OCI-LY1 (cell line): ENCODE measurements around the gene RCAN3.

ENCODE experiments used
- H2AFZ ChIP-seq: fragments of 200-600 bp; sonication (generic), shearing (Covaris generic); 2 replicates; pipeline ENCODE4 v1.6.0; 2014; ENCODE audit warnings: antibody characterized with exemption, mild to moderate bottlenecking, low read length
- H3F3A ChIP-seq: fragments of 200-600 bp; sonication (generic), shearing (Covaris generic); 2 replicates; pipeline ENCODE4 v1.6.0; 2014; ENCODE audit warnings: mild to moderate bottlenecking, antibody characterized with exemption, low read length, moderate library complexity; ENCODE audit not compliant: insufficient read depth
- H3K27ac ChIP-seq: fragments of 200-600 bp; sonication (generic); 2 replicates; pipeline ENCODE4 v1.5.1; 2014; ENCODE audit warnings: low read length, mixed run types, mild to moderate bottlenecking, low read depth; ENCODE audit not compliant: poor library complexity, severe bottlenecking
- H3K27me3 ChIP-seq: fragments of 200-600 bp; sonication (generic); 2 replicates; pipeline ENCODE4 v1.6.0; 2014; ENCODE audit warnings: antibody characterized with exemption, mild to moderate bottlenecking, low read length, moderate library complexity; ENCODE audit not compliant: insufficient read depth
- H3K36me3 ChIP-seq: fragments of 200-600 bp; sonication (generic); 2 replicates; pipeline ENCODE4 v1.6.1; 2014; ENCODE audit warnings: mild to moderate bottlenecking, antibody characterized with exemption, low read length, moderate library complexity, mixed read lengths; ENCODE audit not compliant: insufficient read depth
- H3K4me1 ChIP-seq: fragments of 200-600 bp; sonication (generic); 2 replicates; pipeline ENCODE4 v1.5.1; 2014; ENCODE audit warnings: mild to moderate bottlenecking, low read length, moderate library complexity; ENCODE audit not compliant: insufficient read depth, severe bottlenecking
- H3K4me2 ChIP-seq: fragments of 200-600 bp; sonication (generic), shearing (Covaris generic); 2 replicates; pipeline ENCODE4 v1.6.1; 2014; ENCODE audit warnings: low read length
- H3K4me3 ChIP-seq: fragments of 200-600 bp; sonication (generic); 2 replicates; pipeline ENCODE4 v1.5.1; 2014; ENCODE audit warnings: low read length, low read depth, mild to moderate bottlenecking, mixed read lengths; ENCODE audit not compliant: poor library complexity, severe bottlenecking
- H3K79me2 ChIP-seq: fragments of 200-600 bp; shearing (Covaris generic); 2 replicates; pipeline ENCODE4 v1.6.1; 2016; ENCODE audit warnings: mixed run types, low read length, mixed read lengths; ENCODE audit not compliant: insufficient read depth
- H3K9ac ChIP-seq: fragments of 200-600 bp; sonication (generic), shearing (Covaris generic); 2 replicates; pipeline ENCODE4 v1.6.1; 2014; ENCODE audit warnings: mild to moderate bottlenecking, low read length, mixed read lengths
- H3K9me2 ChIP-seq: fragments of 200-600 bp; sonication (generic), shearing (Covaris generic); 2 replicates; pipeline ENCODE4 v1.6.1; 2014; ENCODE audit warnings: low read depth, mild to moderate bottlenecking, low read length, mixed read lengths
- H3K9me3 ChIP-seq: fragments of 200-600 bp; shearing (Covaris generic); 2 replicates; pipeline ENCODE4 v1.6.1; 2014; ENCODE audit warnings: low read length, mixed read lengths
- H4K20me1 ChIP-seq: fragments of 200-600 bp; sonication (generic), shearing (Covaris generic); 2 replicates; pipeline ENCODE4 v1.6.0; 2016; ENCODE audit warnings: mild to moderate bottlenecking, low read length; ENCODE audit not compliant: insufficient read depth
- EZH2 ChIP-seq: fragments of 200-600 bp; sonication (generic), shearing (Covaris generic); IDR thresholded peaks from 2 replicates; pipeline ENCODE4 v1.8.0; 2017; ENCODE audit warnings: borderline replicate concordance, mixed run types, mild to moderate bottlenecking, antibody characterized with exemption, low read length, moderate library complexity, mixed read lengths
- TF ChIP-seq, protein P1 (sequence below): fragments of 200-600 bp; sonication (generic), shearing (Covaris generic); IDR thresholded peaks from 2 replicates; pipeline ENCODE4 v1.5.1; 2017; ENCODE audit warnings: mild to moderate bottlenecking, antibody characterized with exemption, low read length, moderate library complexity, mixed read lengths

The RCAN3 gene

DNA sequence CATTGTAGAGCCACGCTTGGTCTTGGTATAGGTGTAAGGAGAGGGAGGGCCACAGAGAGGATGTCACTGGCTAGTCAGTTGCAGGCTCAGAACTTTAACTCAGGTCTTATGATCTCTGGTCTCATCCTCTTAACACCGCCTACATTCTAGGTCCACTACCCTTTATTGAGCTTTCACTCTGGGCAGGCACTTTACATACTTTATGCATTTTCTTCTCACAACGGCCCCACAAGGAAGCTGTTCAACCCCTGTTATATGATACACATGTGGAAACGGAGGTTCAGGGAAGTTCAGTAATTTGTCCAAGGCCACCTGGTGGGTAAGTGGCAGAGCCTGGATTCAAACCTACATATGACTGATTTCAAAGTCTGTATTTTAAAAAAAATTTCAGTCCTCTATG lies 25.3 kb upstream of the RCAN3 start:
- Histone ChIP-seq H3K27ac (no peak overlapping the region), H3F3A (no peaks in the 10 kb centered on the region)

DNA sequence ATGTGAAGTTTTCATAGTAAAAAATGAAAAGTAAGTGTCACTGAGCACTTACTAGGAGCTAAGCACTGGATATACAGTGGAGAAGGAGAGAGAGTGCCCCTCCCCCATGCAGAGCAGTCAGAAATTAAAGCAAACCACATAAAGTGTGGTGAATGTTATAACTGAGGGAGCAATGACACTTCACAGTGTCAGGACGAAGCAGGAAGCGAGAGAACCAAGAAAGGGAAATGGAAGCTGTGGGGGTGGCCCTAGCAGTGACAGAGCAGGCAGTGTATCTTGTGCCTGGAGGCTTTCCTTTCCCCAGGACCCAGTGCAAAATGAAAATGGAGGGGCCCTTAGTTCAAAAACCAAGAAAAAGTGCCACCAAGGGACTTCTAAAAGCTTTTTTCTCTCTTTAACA lies 21.5 kb upstream of the RCAN3 start:
- Histone ChIP-seq H3K4me1 (peaks cover 13% of the 10 kb centered on the region), H3K27me3 (no peaks in the 10 kb centered on the region), H2AFZ (peak overlapping the region; percentile 55), H3K79me2 (no peaks in the 10 kb centered on the region), H3K9me2 (no peaks in the 10 kb centered on the region), H3K27ac (peak overlapping the region; percentile 33), H4K20me1 (no peaks in the 10 kb centered on the region), H3K9me3 (no peaks in the 10 kb centered on the region), H3K4me3 (no peak overlapping the region), H3F3A (no peaks in the 10 kb centered on the region), H3K36me3 (no peaks in the 10 kb centered on the region), H3K9ac (no peak overlapping the region), H3K4me2 (peak overlapping the region; percentile 11)
- TF ChIP-seq, protein P1, sequence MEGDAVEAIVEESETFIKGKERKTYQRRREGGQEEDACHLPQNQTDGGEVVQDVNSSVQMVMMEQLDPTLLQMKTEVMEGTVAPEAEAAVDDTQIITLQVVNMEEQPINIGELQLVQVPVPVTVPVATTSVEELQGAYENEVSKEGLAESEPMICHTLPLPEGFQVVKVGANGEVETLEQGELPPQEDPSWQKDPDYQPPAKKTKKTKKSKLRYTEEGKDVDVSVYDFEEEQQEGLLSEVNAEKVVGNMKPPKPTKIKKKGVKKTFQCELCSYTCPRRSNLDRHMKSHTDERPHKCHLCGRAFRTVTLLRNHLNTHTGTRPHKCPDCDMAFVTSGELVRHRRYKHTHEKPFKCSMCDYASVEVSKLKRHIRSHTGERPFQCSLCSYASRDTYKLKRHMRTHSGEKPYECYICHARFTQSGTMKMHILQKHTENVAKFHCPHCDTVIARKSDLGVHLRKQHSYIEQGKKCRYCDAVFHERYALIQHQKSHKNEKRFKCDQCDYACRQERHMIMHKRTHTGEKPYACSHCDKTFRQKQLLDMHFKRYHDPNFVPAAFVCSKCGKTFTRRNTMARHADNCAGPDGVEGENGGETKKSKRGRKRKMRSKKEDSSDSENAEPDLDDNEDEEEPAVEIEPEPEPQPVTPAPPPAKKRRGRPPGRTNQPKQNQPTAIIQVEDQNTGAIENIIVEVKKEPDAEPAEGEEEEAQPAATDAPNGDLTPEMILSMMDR, result no peak
- TF ChIP-seq EZH2, result no peak

More for the DNA sequence above, 25.3 kb upstream of the RCAN3 start:
- H3K4me2 ChIP-seq, result no peak overlapping the region
- no peaks in the 10 kb centered on the region for H3K27me3 ChIP-seq
- H3K36me3 ChIP-seq, result no peaks in the 10 kb centered on the region
- H4K20me1 ChIP-seq, result no peaks in the 10 kb centered on the region
- H3K9ac ChIP-seq, result no peak overlapping the region
- no peak overlapping the region for H3K4me3 ChIP-seq
- peaks cover 13% of the 10 kb centered on the region for H3K4me1 ChIP-seq
- no peaks in the 10 kb centered on the region for H3K9me2 ChIP-seq
- no peaks in the 10 kb centered on the region for H3K9me3 ChIP-seq
- H3K79me2 ChIP-seq, result no peaks in the 10 kb centered on the region
- no peak overlapping the region for H2AFZ ChIP-seq
- no peak for TF ChIP-seq EZH2
- TF ChIP-seq, protein P1, result no peak

DNA sequence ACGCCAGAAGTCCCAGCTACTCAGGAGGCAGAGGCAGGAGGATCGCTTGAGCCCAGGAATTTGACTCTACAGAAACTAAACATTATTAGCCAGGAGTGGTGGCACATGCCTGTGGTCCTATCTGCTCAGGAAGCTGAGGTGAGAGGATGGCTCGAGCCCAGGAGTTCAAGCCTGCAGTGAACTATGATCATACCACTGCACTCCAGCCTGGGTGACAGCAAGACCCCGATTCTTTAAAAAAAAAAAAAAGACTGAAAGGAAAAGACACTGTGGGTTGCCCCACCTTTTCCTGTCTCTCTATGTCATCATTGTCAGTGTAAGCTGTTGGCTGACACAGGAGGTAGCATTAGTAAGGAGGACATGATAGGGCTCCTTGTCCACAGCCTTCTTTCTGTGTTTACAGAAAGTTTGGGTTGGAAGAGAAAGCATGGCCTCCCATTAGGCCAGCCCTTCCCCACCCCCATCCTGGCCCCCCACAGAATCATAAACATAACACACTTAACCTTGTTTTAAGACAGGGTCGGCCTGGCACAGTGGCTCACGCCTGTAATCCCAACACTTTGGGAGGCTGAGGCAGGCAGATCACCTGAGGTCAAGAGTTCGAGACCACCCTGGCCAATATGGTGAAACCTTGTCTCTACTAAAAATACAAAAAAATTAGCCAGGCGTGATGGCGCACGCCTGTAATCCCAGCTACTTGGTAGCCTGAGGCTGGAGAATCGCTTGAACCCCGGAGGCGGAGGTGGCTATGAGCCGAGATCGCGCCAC lies 20.6 kb upstream of the RCAN3 start:
- Histone ChIP-seq H3K4me3 (no peak overlapping the region), H3K36me3 (no peaks in the 10 kb centered on the region), H3K79me2 (no peaks in the 10 kb centered on the region), H2AFZ (0 out of 2 replicates have a peak overlapping the region, but pooled peaks have one; percentile 55), H4K20me1 (no peaks in the 10 kb centered on the region), H3K9ac (no peak overlapping the region), H3K9me2 (no peaks in the 10 kb centered on the region), H3K4me2 (no peak overlapping the region), H3K27ac (peak overlapping the region; percentile 33), H3K4me1 (peaks cover 19% of the 10 kb centered on the region), H3F3A (no peaks in the 10 kb centered on the region), H3K9me3 (no peaks in the 10 kb centered on the region), H3K27me3 (no peaks in the 10 kb centered on the region)
- TF ChIP-seq, protein P1, result no peak
- no peak for TF ChIP-seq EZH2
